K562 (cell line): ENCODE results near the gene NOM1. TPM values are rescaled to one million over a fixed set of nuclear protein-coding genes. Genes with fewer than 3 reads are reported as not detected.

Experiments used
- ATAC-seq: fragments of 200-7000 bp; cut with Tn5 transposase; 3 replicates; pipeline ENCODE4 v1.9.1; 2020; ENCODE audit warnings: moderate library complexity
- BruUV-seq: library from RNA; stranded (reverse); fragments of 400-500 nt; replicated peaks from 2 replicates; lab custom pipeline; 2021; lab: Mats Ljungman, UMichigan
- CTCF ChIA-PET: fragments of 300-600 bp; formaldehyde crosslinking; extraction: SDS; loops from one replicate; lab custom pipeline; 2021; ENCODE audit warnings: low intra/inter-chr PET ratio; lab: Yijun Ruan, JAX
- POLR2A ChIA-PET: fragments of 300-600, 350-650 bp; sonication (Branson Sonifier 250); formaldehyde crosslinking; extraction: SDS; loops from one replicate; lab custom pipeline; 2021; ENCODE audit warnings: antibody characterized with exemption, inconsistent platforms; lab: Yijun Ruan, JAX
- DNase-seq, 4 experiments: peaks; one replicate each; pipeline versions ENCODE4 v3.0.0 to v3.0.0-alpha.2; 2011 to 2018; ENCODE audit warnings: low spot score in 3 of 4, mixed read lengths in 3 of 4; ENCODE audit errors: extremely low read depth in 1 of 4
- FAIRE-seq: peaks from 2 replicates; lab custom pipeline; 2011; peaks lifted over from hg19 to GRCh38; lab: Jason Lieb, UNC
- H2AFZ ChIP-seq: 2 replicates; pipeline ENCODE4 v1.6.0; 2011; ENCODE audit warnings: low read depth, low read length, control low read depth, inconsistent platforms
- H3K27ac ChIP-seq: fragments of 200-600 bp; 3 replicates; pipeline ENCODE4 v1.8.0; 2011; ENCODE audit warnings: low read depth, mild to moderate bottlenecking, control low read depth, inconsistent platforms, low read length, moderate library complexity, mixed read lengths; ENCODE audit errors: extremely low read depth
- H3K27me3 ChIP-seq, 2 experiments: fragments of 300-600 bp in 1 of 2; 2 replicates in 1 of 2; 3 replicates in 1 of 2; pipeline versions ENCODE4 v1.6.0 to v1.8.0; 2011; ENCODE audit warnings: inconsistent platforms in 2 of 2, low read length in 2 of 2, mild to moderate bottlenecking in 1 of 2, mixed read lengths in 1 of 2, moderate library complexity in 1 of 2; ENCODE audit not compliant: control insufficient read depth in 2 of 2, insufficient read depth in 2 of 2
- H3K36me3 ChIP-seq: fragments of 300-600 bp; 3 replicates; pipeline ENCODE4 v1.8.0; 2011; ENCODE audit warnings: mild to moderate bottlenecking, low read length, inconsistent platforms; ENCODE audit not compliant: control insufficient read depth, insufficient read depth
- H3K4me1 ChIP-seq, 2 experiments: fragments of 200-600 bp in 1 of 2; replicated peaks in 1 of 2; 2 replicates in 1 of 2; 3 replicates in 1 of 2; pipeline versions ENCODE4 v1.5.1 to v1.8.0; 2011; ENCODE audit warnings: inconsistent platforms in 2 of 2, low read length in 2 of 2, mild to moderate bottlenecking in 1 of 2, mixed read lengths in 1 of 2, moderate library complexity in 1 of 2; ENCODE audit not compliant: control insufficient read depth in 2 of 2, insufficient read depth in 2 of 2
- H3K4me2 ChIP-seq: 2 replicates; pipeline ENCODE4 v1.6.1; 2011; ENCODE audit warnings: low read length, control low read depth, inconsistent platforms, mixed read lengths; ENCODE audit not compliant: insufficient read depth
- H3K4me3 ChIP-seq: fragments of 200-600 bp; sonication (generic), shearing (Covaris generic); 2 replicates; pipeline ENCODE4 v1.5.1; 2016; ENCODE audit warnings: control low read depth, inconsistent platforms
- H3K79me2 ChIP-seq: fragments of 200-600 bp; 3 replicates; pipeline ENCODE4 v1.8.0; 2011; ENCODE audit warnings: low read length, inconsistent platforms; ENCODE audit not compliant: control insufficient read depth, insufficient read depth
- H3K9ac ChIP-seq, 2 experiments: 2 replicates each; pipeline versions ENCODE4 v1.6.0 to v1.6.1; 2011; ENCODE audit warnings: low read depth in 2 of 2, low read length in 2 of 2, control low read depth in 1 of 2, inconsistent platforms in 1 of 2, mild to moderate bottlenecking in 1 of 2, mixed read lengths in 1 of 2; ENCODE audit not compliant: insufficient read depth in 1 of 2
- H3K9me1 ChIP-seq: one replicate; pipeline ENCODE4 v1.6.0; 2011; ENCODE audit warnings: inconsistent platforms, mild to moderate bottlenecking, low read length, moderate library complexity; ENCODE audit not compliant: control insufficient read depth, insufficient read depth
- H3K9me3 ChIP-seq: replicated peaks from 2 replicates; pipeline ENCODE4 v1.5.1; 2011; ENCODE audit warnings: low read depth, low read length, inconsistent platforms; ENCODE audit not compliant: control insufficient read depth, insufficient read depth
- H4K20me1 ChIP-seq: replicated peaks from 2 replicates; pipeline ENCODE4 v1.6.1; 2011; ENCODE audit warnings: low read length, inconsistent platforms, mixed read lengths; ENCODE audit not compliant: control insufficient read depth, insufficient read depth
- EZH2 ChIP-seq: IDR thresholded peaks from 2 replicates; pipeline ENCODE4 v1.6.1; 2012; ENCODE audit warnings: low read depth, mild to moderate bottlenecking, inconsistent platforms, low read length, borderline replicate concordance
- POLR2AphosphoS2 ChIP-seq: IDR thresholded peaks from 2 replicates; pipeline ENCODE4 v1.6.1; 2012; ENCODE audit warnings: low read length, improper control_type of control experiment
- ZNF274 ChIP-seq: IDR thresholded peaks from 2 replicates; pipeline ENCODE4 v1.6.1; 2011; ENCODE audit warnings: low read depth, mild to moderate bottlenecking, low read length, moderate library complexity, borderline replicate concordance
- WGBS: fragments of 100-300 bp; shearing (Covaris generic); methylation state at CpG from one replicate; pipeline ENCODE4 v1.1.6; 2016; ENCODE audit warnings: low coverage, mixed read lengths; ENCODE audit not compliant: insufficient coverage; ENCODE audit errors: missing lambda C conversion rate; 5-methylcytosine and 5-hydroxymethylcytosine counted together
- in situ Hi-C: fragments of 300-500 bp; cut with MboI; formaldehyde crosslinking; loops from 4 replicates; pipeline ENCODE4 v1.15.0; 2018; ENCODE audit warnings: inconsistent platforms, mixed read lengths
- intact Hi-C: fragments of 100-400 bp; cut with micrococcal nuclease; formaldehyde crosslinking; loops from 2 replicates; pipeline ENCODE4 v1.14.2; 2022
- polyA plus RNA-seq, 8 experiments: library from polyadenylated mRNA; depleted of rRNA in 4 of 8; stranded (reverse) in 5 of 8; unstranded in 3 of 8; fragments of >200 nt; fragmentation: Nextera tagmentation in 2 of 8; fragmentation: Illumina TruSeq in 1 of 8; extraction: Ambion mirVana in 2 of 8; extraction: Trizol in 1 of 8; gene quantifications; 2 replicates each; pipeline versions ENCODE4 v1.2.1 to v1.2.3, GENCODE V29; 2011 to 2014; ENCODE audit warnings: inconsistent platforms in 1 of 8, missing spikeins in 1 of 8
- total RNA-seq, 7 experiments: library from RNA; depleted of rRNA in 6 of 7; stranded (reverse); fragments of >200 nt in 6 of 7; fragmentation: Illumina TruSeq in 2 of 7; extraction: Trizol in 2 of 7; gene quantifications; 2 replicates each; pipeline versions ENCODE4 v1.2.1 to v1.2.3, GENCODE V29; 2011 to 2021; ENCODE audit warnings: low replicate concordance in 1 of 7
- TF ChIP-seq, protein P1 (sequence below), 2 experiments: IDR thresholded peaks; 2 replicates each; pipeline ENCODE4 v1.6.1; 2011; ENCODE audit warnings: borderline replicate concordance in 1 of 2, control low read depth in 1 of 2, low read depth in 1 of 2, low read length in 1 of 2, mild to moderate bottlenecking in 1 of 2, mixed read lengths in 1 of 2, moderate library complexity in 1 of 2; ENCODE audit not compliant: insufficient read depth in 1 of 2, insufficient read length in 1 of 2, poor library complexity in 1 of 2, severe bottlenecking in 1 of 2; ENCODE audit errors: extremely low read depth in 1 of 2
- TF ChIP-seq, protein P2 (sequence below): sonication (generic); formaldehyde crosslinking; IDR thresholded peaks from 2 replicates; pipeline ENCODE4 v1.9.0; 2022; ENCODE audit warnings: mild to moderate bottlenecking, missing genetic modification reagents

NOM1 gene
- total and polyA plus RNA-seq, 9 of the 15 experiments (the other 6 are each of a cell fraction or from before 2014, with no cell fraction given), result 6.8 to 47.3 (median 37.4) TPM

DNA sequence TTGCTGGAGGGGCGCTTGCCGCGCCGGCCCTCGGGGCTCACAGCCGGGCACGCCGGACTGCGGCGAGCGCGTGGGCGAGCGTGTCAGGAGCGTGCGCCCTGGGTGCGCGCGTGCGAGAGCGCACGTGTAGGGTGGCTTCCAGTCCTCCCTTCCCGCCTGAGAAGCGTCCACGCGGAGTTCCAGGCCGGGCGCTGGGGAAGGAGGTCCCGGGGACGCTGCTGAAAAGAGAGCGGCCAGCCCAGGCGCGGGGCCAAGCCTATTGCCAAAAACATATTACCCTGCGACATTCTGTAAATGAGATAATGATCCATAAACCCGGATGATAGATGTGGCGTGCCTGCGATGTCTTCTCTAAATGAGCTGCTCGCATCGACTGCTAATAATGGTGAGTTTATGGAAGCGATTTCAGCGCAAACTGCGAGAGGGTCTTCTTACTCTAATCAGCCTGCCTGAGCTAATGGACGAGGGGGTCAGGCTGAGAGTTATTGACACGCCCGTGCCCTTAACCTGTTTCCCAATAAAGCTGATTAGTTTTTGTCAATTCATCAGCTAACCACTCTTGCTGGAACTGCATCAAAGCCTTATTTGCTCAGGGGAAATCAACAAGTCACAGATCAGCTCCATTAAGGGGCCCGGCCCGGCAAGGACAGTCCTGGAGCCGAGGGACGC is 69.0 kb downstream of the NOM1 start:
- 27% methylated on average over 47 of the region's 49 CpGs for WGBS
- Histone ChIP-seq H2AFZ (no peak overlapping the region), H3K27ac (no peak overlapping the region), H4K20me1 (0 out of 2 replicates have a peak, but pooled peaks cover 5% of the 10 kb centered on the region), H3K9me3 (no peaks in the 10 kb centered on the region), H3K36me3 (no peaks in the 10 kb centered on the region), H3K9me1 (no peaks in the 10 kb centered on the region), H3K4me2 (no peak overlapping the region), H3K27me3 (peaks cover 78 to 99% of the 10 kb centered on the region in 2 experiments), H3K4me3 (no peak overlapping the region), H3K79me2 (no peaks in the 10 kb centered on the region), H3K4me1 (peaks cover 0 to 36% of the 10 kb centered on the region in 2 experiments; a peak in 3 of 5 replicates), H3K9ac (no peak overlapping the region)
- no peak for FAIRE-seq
- ChIA-PET POLR2A (interaction anchor here (0.6 to 2.4 kb wide), 4 partner anchors 8 to 366 kb away, joined by 3 to 11 read pairs (median 4); partner anchors contain the start of gene MNX1), CTCF (no interaction called here)
- no TSS peak for BruUV-seq
- TF ChIP-seq, protein P1, sequence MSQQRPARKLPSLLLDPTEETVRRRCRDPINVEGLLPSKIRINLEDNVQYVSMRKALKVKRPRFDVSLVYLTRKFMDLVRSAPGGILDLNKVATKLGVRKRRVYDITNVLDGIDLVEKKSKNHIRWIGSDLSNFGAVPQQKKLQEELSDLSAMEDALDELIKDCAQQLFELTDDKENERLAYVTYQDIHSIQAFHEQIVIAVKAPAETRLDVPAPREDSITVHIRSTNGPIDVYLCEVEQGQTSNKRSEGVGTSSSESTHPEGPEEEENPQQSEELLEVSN (IDR thresholded peaks at IDR 0.05; ENCODE audit: borderline replicate concordance in 1 of 2, extremely low read depth in 1 of 2, insufficient read depth in 1 of 2, insufficient read length in 1 of 2, low read depth in 1 of 2, low read length in 1 of 2, poor library complexity in 1 of 2, severe bottlenecking in 1 of 2), result peak in 1 of 2 experiments; percentile 60
- TF ChIP-seq POLR2AphosphoS2 (no peak), ZNF274 (no peak), EZH2 (peak; percentile 32; the same call in 1 of the 2 replicates)
- TF ChIP-seq, protein P2, sequence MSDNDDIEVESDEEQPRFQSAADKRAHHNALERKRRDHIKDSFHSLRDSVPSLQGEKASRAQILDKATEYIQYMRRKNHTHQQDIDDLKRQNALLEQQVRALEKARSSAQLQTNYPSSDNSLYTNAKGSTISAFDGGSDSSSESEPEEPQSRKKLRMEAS, result 0 out of 2 replicates have a peak, but pooled peaks have one; percentile 26
- DNase-seq, result no peak
- intact Hi-C loops, result no loop called here
- in situ Hi-C loops, result no loop called here
- ATAC-seq, result no peak
